ENCODE measurements around the gene IBA57.

IBA57 gene

GRCh38 chr1:228165372-228166169 is at the start of gene IBA57:
IBA57 (plus strand) TSS chr1:228165804; CDS start chr1:228165817, 13 bp downstream.
- peak; percentile 46 for FAIRE-seq

GRCh38 chr1:228117335-228117734 is 48.3 kb upstream of the IBA57 start:
- no peak for FAIRE-seq

DNA sequence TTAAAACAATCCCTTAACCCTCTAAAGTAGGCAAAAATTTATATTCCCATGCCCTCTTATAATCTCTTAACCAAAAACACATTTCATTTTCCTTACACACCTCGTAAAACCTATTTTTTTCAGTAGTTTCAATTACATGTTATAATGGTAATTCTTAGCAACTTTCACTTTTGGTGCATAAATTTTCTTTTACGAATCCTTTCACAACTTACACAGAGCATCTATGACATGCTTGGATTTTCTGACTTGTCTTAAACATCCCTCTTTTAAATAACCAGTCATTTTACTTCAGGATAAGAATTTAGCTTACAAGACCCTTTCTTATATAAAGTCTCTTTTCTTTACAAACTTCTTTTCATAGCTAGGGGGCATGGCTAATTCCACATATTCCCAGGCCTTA is 47.6 kb upstream of the IBA57 start:
- no peak for FAIRE-seq

GRCh38 chr1:228120351-228120750 is 45.3 kb upstream of the IBA57 start:
- FAIRE-seq, result no peak

- no peak for FAIRE-seq
Observed at GRCh38 chr1:228120857-228121489, 44.6 kb upstream of the IBA57 start.

GRCh38 chr1:228122921-228123441 is 42.6 kb upstream of the IBA57 start:
- FAIRE-seq, result no peak

- no peak for FAIRE-seq
Observed at GRCh38 chr1:228123505-228123904, 42.1 kb upstream of the IBA57 start.

GRCh38 chr1:228125185-228125584 is 40.4 kb upstream of the IBA57 start:
- no peak for FAIRE-seq

- FAIRE-seq, result no peak
Observed at GRCh38 chr1:228131766-228132165, 33.8 kb upstream of the IBA57 start.

GRCh38 chr1:228134591-228134990 is 31.0 kb upstream of the IBA57 start:
- no peak for FAIRE-seq

DNA sequence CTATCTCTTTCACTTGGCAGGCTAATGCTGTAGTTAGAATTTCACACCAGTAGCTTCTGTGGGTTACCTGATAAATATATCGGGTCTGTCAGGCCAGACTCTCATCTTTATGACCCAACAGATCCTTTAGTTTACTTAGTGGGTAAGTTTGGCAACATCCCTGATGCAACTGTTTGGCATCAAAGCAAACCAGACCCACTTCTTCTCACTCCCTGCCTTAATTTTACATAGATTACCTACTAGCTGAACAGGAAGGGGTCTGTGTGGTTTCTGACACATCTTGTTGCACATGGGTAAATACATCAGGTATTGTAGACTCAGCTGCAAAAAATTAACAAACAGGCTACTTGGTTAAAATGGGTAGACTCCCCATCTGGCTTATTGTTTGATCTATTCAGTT is 28.7 kb upstream of the IBA57 start:
- no peak for FAIRE-seq

DNA sequence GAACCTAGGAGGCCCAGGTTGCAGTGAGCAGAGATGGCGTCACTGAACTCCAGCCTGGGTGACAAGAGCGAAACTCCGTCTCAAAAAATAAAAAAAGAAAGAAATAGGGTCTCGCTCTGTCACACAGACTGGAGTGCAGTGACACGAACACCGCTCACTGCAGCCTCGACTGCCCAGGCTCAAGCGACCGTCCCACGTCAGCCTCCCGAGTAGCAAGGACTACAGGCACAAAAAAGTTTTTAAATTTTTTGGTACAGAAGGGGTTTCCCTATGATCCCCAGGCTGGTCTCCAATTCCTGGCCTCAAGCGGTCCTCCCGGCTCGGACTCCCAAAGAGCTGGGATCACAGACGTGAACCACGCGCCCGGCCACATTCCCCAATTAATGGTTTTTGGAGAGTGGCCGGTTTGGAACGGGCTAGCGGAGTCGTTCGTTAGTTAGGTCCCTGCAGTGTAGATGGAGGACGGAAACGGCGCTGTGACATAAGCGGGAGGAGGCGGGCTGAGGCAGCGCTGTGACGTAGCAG is 26.1 kb upstream of the IBA57 start:
- FAIRE-seq, result no peak

- FAIRE-seq, result peak; percentile 99
Observed at GRCh38 chr1:228139931-228140723, 25.5 kb upstream of the IBA57 start, which contains the start of gene GUK1. GUK1 (plus strand) TSS chr1:228140279; CDS start chr1:228140303, 24 bp downstream.

DNA sequence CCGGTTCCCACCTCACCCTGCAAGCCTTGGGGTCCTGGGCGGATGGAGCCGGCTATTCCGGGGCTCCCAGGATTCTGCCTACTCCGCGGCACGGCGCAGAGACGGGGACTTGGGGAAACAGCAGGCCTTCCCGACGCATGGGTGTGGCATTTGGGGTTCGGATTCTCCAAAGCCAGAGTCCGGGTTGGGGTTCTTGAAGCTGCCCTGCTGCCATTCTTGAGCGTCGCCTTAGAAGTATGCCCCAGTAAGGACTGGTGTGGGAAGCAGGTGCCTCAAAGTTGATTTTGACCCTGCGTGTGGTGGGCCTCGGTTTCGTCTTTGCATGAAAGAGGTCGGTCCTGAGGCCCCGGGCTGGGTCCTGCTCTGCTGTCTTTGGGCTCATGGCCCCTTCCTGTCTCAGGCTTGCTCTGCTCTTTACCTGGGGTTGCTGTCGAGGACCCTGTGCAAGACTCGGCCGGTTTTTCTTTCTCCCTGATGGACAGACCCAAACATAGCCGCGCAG is 24.8 kb upstream of the IBA57 start:
- no peak for FAIRE-seq

GRCh38 chr1:228141226-228142044 is 24.2 kb upstream of the IBA57 start:
- FAIRE-seq, result no peak

DNA sequence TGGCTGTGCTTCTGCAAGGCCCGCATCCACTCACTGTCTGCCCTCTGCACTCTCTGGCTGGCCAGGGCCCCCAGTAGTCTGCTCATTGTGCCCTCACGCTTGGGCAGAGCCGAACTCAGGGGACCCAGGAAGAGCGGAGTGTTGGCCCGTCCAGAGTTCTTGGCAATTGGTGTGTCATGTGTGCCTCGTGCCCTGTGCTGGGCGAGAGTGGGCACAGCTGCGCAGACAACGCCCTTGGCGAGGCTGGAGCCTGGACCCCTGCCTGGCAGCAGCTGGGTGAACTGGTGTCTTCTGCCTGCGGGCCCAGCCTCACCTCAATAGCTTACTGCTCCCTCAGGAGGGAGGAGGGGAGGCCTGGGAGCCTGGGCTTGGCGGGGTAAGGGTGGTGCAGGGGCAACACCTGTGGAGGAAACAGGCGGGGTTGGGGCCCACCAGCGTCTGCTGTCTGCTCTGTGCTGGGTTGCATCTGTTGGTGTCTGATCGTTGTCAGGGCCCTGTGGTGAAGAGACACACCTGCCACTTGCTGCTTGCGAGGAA is 23.4 kb upstream of the IBA57 start:
- no peak for FAIRE-seq

DNA sequence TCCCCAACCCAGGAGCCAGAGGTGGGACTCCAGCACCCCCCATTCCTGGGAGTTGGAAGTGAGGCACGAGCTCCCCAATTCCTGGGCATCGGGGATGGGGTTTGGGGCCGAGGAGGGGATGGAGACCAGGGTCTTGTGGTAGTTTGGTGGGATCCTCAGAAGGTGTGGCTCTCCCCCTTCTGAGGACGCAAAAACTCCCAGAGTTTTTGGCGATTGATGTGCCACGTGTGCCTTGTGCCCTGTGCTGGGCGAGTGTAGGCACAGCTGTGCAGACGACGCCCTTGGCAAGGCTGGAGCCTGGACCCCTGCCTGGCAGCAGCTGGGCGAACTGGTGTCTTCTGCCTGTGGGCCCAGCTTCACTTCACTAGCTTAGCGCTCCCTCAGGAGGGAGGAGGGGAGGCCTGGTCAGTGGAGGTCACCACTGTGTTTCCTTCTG is 22.9 kb upstream of the IBA57 start:
- no peak for FAIRE-seq

GRCh38 chr1:228143480-228144192 is 22.0 kb upstream of the IBA57 start:
- FAIRE-seq, result no peak

DNA sequence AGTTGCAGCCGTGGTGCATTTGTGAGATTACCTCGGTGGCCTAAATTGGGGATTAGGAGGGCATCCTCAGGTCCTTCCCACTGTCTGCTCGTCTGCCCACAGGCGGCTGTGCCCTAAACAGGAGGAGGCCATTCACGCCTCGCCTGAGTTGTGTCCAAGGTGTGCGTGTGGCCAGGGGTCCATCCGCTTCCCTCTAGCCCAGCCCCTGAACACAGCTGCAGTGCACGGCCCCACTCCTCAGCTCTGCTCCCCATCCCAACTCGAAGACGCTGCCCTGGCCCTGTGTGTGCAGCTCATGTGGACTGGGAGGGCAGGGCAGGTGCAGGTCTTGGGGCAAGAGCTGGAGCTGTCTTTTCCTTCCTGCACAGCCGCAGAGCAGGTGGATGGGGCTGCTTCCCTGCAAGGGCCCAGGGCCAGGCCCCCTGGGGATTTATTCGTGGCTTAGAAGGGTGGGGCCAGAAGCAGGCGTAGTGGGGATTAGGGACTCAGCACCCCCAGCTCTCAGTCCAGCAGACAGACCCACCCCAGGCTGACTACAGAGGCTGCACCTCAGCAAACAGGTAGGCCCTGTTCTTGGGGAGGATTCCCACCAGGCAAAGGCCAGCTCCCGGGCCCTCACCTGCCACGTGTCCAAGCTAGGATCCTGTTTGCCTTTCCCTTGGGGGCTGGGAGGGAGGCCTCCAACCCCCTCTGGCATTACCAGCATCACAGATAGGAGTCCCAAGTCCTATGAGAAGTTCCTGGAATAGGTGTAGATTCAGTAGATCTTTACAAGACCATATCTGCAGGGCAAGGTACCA is 21.2 kb upstream of the IBA57 start:
- FAIRE-seq, result no peak

- no peak for FAIRE-seq
Observed at GRCh38 chr1:228144993-228145343, 20.6 kb upstream of the IBA57 start.

All from TTC549 (cell line).